IMR-90 (cell line): ENCODE results near the gene SPACDR. TPM values are rescaled to one million over a fixed set of nuclear protein-coding genes. Genes with fewer than 3 reads are reported as not detected.
A peak's percentile ranks its signal among the peaks of the same experiment; 100 is the strongest.

Source experiments
- ATAC-seq: fragments of 200-7000 bp; cut with Tn5 transposase; 2 replicates; pipeline ENCODE4 v1.9.1; 2020; ENCODE audit warnings: low read depth, mild to moderate bottlenecking, moderate library complexity
- BruUV-seq: library from RNA; stranded (reverse); fragments of 400-500 nt; replicated peaks from 2 replicates; lab custom pipeline; 2021; lab: Mats Ljungman, UMichigan
- CTCF ChIA-PET: fragments of 300-600 bp; formaldehyde crosslinking; extraction: SDS; loops from one replicate; lab custom pipeline; 2021; ENCODE audit warnings: antibody characterized with exemption; lab: Yijun Ruan, JAX
- POLR2A ChIA-PET: fragments of 300-600 bp; sonication (Branson Sonifier 250); formaldehyde crosslinking; loops from one replicate; lab custom pipeline; 2022; ENCODE audit warnings: antibody characterized with exemption; ENCODE audit not compliant: unreplicated experiment; lab: Charles Lee
- DNase-seq: peaks from one replicate; pipeline ENCODE4 v3.0.0; 2013
- H2AFZ ChIP-seq: replicated peaks from 2 replicates; pipeline ENCODE3; 2013; ENCODE audit warnings: low read length, mild to moderate bottlenecking; ENCODE audit not compliant: poor library complexity
- H2AK5ac ChIP-seq: 2 replicates; pipeline ENCODE4 v1.6.1; 2013; ENCODE audit warnings: low read depth, low read length, inconsistent platforms
- H2AK9ac ChIP-seq: replicated peaks from 2 replicates; pipeline ENCODE3; 2013; ENCODE audit warnings: mild to moderate bottlenecking, low read depth, low read length, moderate library complexity; ENCODE audit not compliant: poor library complexity
- H2BK120ac ChIP-seq: 2 replicates; pipeline ENCODE4 v1.6.1; 2013; ENCODE audit warnings: low read depth, low read length, inconsistent platforms
- H2BK15ac ChIP-seq: 3 replicates; pipeline ENCODE4 v1.6.1; 2013; ENCODE audit warnings: low read depth, low read length, inconsistent platforms
- H2BK20ac ChIP-seq: 2 replicates; pipeline ENCODE4 v1.6.1; 2013; ENCODE audit warnings: low read depth, mild to moderate bottlenecking, inconsistent platforms, low read length, moderate library complexity
- H2BK5ac ChIP-seq: 2 replicates; pipeline ENCODE4 v1.6.1; 2013; ENCODE audit warnings: mild to moderate bottlenecking, low read depth, low read length, inconsistent platforms; ENCODE audit not compliant: poor library complexity, severe bottlenecking
- H3K14ac ChIP-seq: replicated peaks from 2 replicates; pipeline ENCODE4 v1.6.1; 2013; ENCODE audit warnings: low read depth, low read length, inconsistent platforms
- H3K18ac ChIP-seq: 2 replicates; pipeline ENCODE4 v1.6.1; 2013; ENCODE audit warnings: low read depth, low read length, control low read depth
- H3K23ac ChIP-seq: 2 replicates; pipeline ENCODE4 v1.6.1; 2013; ENCODE audit warnings: low read depth, low read length, inconsistent platforms
- H3K27ac ChIP-seq: 2 replicates; pipeline ENCODE4 v1.5.1; 2013; ENCODE audit warnings: mild to moderate bottlenecking, control low read depth, low read length; ENCODE audit not compliant: insufficient read depth
- H3K27me3 ChIP-seq: 2 replicates; pipeline ENCODE4 v1.6.1; 2013; ENCODE audit warnings: low read length; ENCODE audit not compliant: control insufficient read depth, insufficient read depth
- H3K36me3 ChIP-seq: 2 replicates; pipeline ENCODE4 v1.6.1; 2013; ENCODE audit warnings: low read length, mixed read lengths; ENCODE audit not compliant: control insufficient read depth, insufficient read depth
- H3K4ac ChIP-seq: 2 replicates; pipeline ENCODE4 v1.6.1; 2013; ENCODE audit warnings: low read depth, low read length, inconsistent platforms
- H3K4me1 ChIP-seq: 2 replicates; pipeline ENCODE4 v1.6.1; 2013; ENCODE audit warnings: low read length, mixed read lengths; ENCODE audit not compliant: control insufficient read depth, insufficient read depth
- H3K4me2 ChIP-seq: 2 replicates; pipeline ENCODE4 v1.6.1; 2013; ENCODE audit warnings: low read depth, mild to moderate bottlenecking, control low read depth, low read length, moderate library complexity
- H3K4me3 ChIP-seq: 2 replicates; pipeline ENCODE4 v1.5.1; 2013; ENCODE audit warnings: low read depth, mild to moderate bottlenecking, control low read depth, low read length, moderate library complexity; ENCODE audit not compliant: insufficient read depth
- H3K56ac ChIP-seq: 2 replicates; pipeline ENCODE4 v1.6.1; 2013; ENCODE audit warnings: low read length, inconsistent platforms; ENCODE audit not compliant: insufficient read depth; ENCODE audit errors: extremely low read depth
- H3K79me1 ChIP-seq, 2 experiments: 2 replicates each; pipeline ENCODE4 v1.6.1; 2013; ENCODE audit warnings: low read length in 2 of 2, inconsistent platforms in 1 of 2, low read depth in 1 of 2
- H3K9ac ChIP-seq: 2 replicates; pipeline ENCODE4 v1.6.1; 2013; ENCODE audit warnings: low read depth, low read length, control low read depth
- H3K9me1 ChIP-seq: 2 replicates; pipeline ENCODE4 v1.6.1; 2013; ENCODE audit warnings: low read length, inconsistent platforms; ENCODE audit not compliant: insufficient read depth
- H3K9me3 ChIP-seq: 2 replicates; pipeline ENCODE4 v1.6.1; 2013; ENCODE audit warnings: low read length; ENCODE audit not compliant: control insufficient read depth, insufficient read depth
- H4K20me1 ChIP-seq: 2 replicates; pipeline ENCODE4 v1.6.1; 2013; ENCODE audit warnings: low read length, inconsistent platforms; ENCODE audit not compliant: insufficient read depth
- H4K5ac ChIP-seq: 2 replicates; pipeline ENCODE4 v1.6.1; 2013; ENCODE audit warnings: mild to moderate bottlenecking, low read depth, low read length, control low read depth
- H4K8ac ChIP-seq, 2 experiments: 2 replicates each; pipeline ENCODE4 v1.6.1; 2013; ENCODE audit warnings: low read depth in 2 of 2, low read length in 2 of 2, control low read depth in 1 of 2, inconsistent platforms in 1 of 2
- H4K91ac ChIP-seq: 2 replicates; pipeline ENCODE4 v1.6.1; 2013; ENCODE audit warnings: low read depth, low read length, inconsistent platforms; ENCODE audit not compliant: insufficient read depth
- CHD1 ChIP-seq: IDR thresholded peaks from 2 replicates; pipeline ENCODE4 v1.6.1; 2012; ENCODE audit warnings: low read depth, low read length, improper control_type of control experiment
- MXI1 ChIP-seq: IDR thresholded peaks from 2 replicates; pipeline ENCODE4 v1.6.1; 2012; ENCODE audit warnings: low read depth, mild to moderate bottlenecking, low read length, moderate library complexity, borderline replicate concordance
- NFE2L2 ChIP-seq: fragments of 150-350 bp; IDR thresholded peaks from 2 replicates; pipeline ENCODE4 v1.6.1; 2016; ENCODE audit warnings: low read depth, mild to moderate bottlenecking, low read length
- POLR2A ChIP-seq: IDR thresholded peaks from 2 replicates; pipeline ENCODE4 v1.6.1; 2012; ENCODE audit warnings: mild to moderate bottlenecking, low read depth, low read length
- RCOR1 ChIP-seq: IDR thresholded peaks from 2 replicates; pipeline ENCODE4 v1.6.1; 2012; ENCODE audit warnings: mild to moderate bottlenecking, low read length, improper control_type of control experiment; ENCODE audit not compliant: insufficient replicate concordance
- RFX5 ChIP-seq: IDR thresholded peaks from 2 replicates; pipeline ENCODE4 v1.8.0; 2012; ENCODE audit warnings: low read depth, mild to moderate bottlenecking, low read length, moderate library complexity
- WGBS, 2 experiments: methylation state at CpG; one replicate each; pipeline versions ENCODE4 v1.1.5 to v1.1.7; 2013; ENCODE audit warnings: missing lambda C conversion rate in 2 of 2; ENCODE audit not compliant: insufficient read length in 1 of 2; ENCODE audit errors: extremely low coverage in 2 of 2; 5-methylcytosine and 5-hydroxymethylcytosine counted together
- dilution Hi-C: fragments of 300-500 bp; cut with HindIII; formaldehyde crosslinking; loops from one replicate; pipeline ENCODE4 v1.14.3; 2018; ENCODE audit warnings: low sequenced_read_pairs; ENCODE audit not compliant: unreplicated experiment
- in situ Hi-C: fragments of 300-500 bp; cut with MboI; formaldehyde crosslinking; loops from 3 replicates; pipeline ENCODE4 v1.14.3; 2019; ENCODE audit warnings: low sequenced_read_pairs, inconsistent platforms, mixed read lengths
- intact Hi-C: fragments of 100-400 bp; cut with micrococcal nuclease; formaldehyde crosslinking; loops from 2 replicates; pipeline ENCODE4 v1.10.0; 2022
- polyA plus RNA-seq, 3 experiments: library from polyadenylated mRNA; depleted of rRNA; stranded (reverse); fragments of >200 nt; gene quantifications; 2 replicates each; pipeline ENCODE4 v1.2.3, GENCODE V29; 2012; ENCODE audit warnings: low replicate concordance in 1 of 3
- total RNA-seq: library from RNA; depleted of rRNA; stranded (reverse); fragments of >200 nt; gene quantifications from 2 replicates; pipeline ENCODE4 v1.2.3, GENCODE V29; 2012
- TF ChIP-seq, protein P1 (sequence below): fragments of 150-350 bp; IDR thresholded peaks from 2 replicates; pipeline ENCODE4 v1.6.1; 2016; ENCODE audit warnings: low read depth, mild to moderate bottlenecking, low read length, moderate library complexity, borderline replicate concordance

Gene SPACDR
- total and polyA plus RNA-seq, 2 of the 4 experiments (the other 2 are of a cell fraction): 0.54 to 2.1 TPM

DNA sequence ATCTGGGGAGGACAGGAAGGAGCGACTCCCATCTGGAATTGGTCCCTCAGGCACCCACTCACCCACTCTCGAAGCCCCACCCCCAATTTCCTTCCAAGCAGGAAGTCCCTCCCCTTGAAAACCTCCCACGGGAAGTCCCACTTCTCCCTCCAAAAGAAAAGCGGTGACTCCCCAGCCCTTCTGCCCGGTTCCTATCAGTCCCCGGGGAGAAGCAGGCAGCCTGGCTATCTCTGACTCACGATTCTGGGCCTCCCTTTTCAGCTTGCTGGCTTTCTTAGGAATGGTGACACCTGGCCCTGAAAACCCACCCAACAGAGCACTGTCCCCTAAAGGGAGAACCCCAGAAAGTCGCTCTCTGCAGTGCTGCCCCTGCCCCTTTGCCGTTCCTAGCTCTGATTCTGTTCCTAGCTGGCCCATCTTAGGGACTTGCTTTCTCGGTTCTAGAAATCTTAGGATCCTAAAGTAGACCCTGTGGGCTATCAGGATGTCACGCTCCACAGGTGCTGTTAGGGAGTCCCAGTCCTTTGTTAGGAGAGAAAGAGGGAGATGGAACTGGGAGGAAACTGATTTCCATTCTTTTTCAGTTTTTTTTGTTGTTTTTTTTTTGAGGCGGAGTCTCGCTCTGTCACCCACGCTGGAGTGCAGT lies 8.9 kb upstream of the SPACDR start:
- H3K23ac ChIP-seq: no peak overlapping the region
- no peak overlapping the region for H3K4me2 ChIP-seq
- no peak overlapping the region for H3K4me3 ChIP-seq
- BruUV-seq: no TSS peak
- no peaks in the 10 kb centered on the region for H3K27me3 ChIP-seq
- H2AK9ac ChIP-seq: no peak overlapping the region
- no peak overlapping the region for H2BK5ac ChIP-seq
- no peak overlapping the region for H3K56ac ChIP-seq
- in situ Hi-C loops (loop anchor here (5.0 to 25.0 kb wide), 3 partner anchors 89 to 389 kb away; partner anchors contain the start of genes GNB2, SLC12A9 and TRIP6), intact Hi-C loops (no loop called here), dilution Hi-C loops (no loop called here)
- no peaks in the 10 kb centered on the region for H3K9me1 ChIP-seq
- H2BK15ac ChIP-seq: no peak overlapping the region
- H3K4ac ChIP-seq: no peak overlapping the region
- WGBS, 2 experiments: 67% methylated on average over 7 of the region's 14 CpGs; no CpG with 5 or more reads in 1 of the 2 experiments
- DNase-seq (peak; percentile 60), ATAC-seq (no peak)
- H3K9ac ChIP-seq: no peak overlapping the region
- POLR2A ChIA-PET: no interaction called here
- no peak overlapping the region for H4K5ac ChIP-seq
- H4K20me1 ChIP-seq: peaks cover 40% of the 10 kb centered on the region
- CTCF ChIA-PET: no interaction called here
- no peak overlapping the region for H4K91ac ChIP-seq
- no peak overlapping the region for H2AK5ac ChIP-seq
- H2BK20ac ChIP-seq: no peak overlapping the region
- no peak overlapping the region for H2BK120ac ChIP-seq
- no peak overlapping the region for H2AFZ ChIP-seq
- H3K14ac ChIP-seq: no peak overlapping the region
- no peak overlapping the region; a peak in 2 of 4 replicates for H4K8ac ChIP-seq
- no peak overlapping the region for H3K27ac ChIP-seq
- peaks cover 41% of the 10 kb centered on the region; the same call in 1 of the 2 replicates for H3K36me3 ChIP-seq
- no peaks in the 10 kb centered on the region for H3K9me3 ChIP-seq
- H3K4me1 ChIP-seq: peaks cover 19% of the 10 kb centered on the region
- TF ChIP-seq RFX5 (no peak), NFE2L2 (no peak), CHD1 (no peak), POLR2A (no peak), RCOR1 (no peak), MXI1 (no peak)
- TF ChIP-seq, protein P1, sequence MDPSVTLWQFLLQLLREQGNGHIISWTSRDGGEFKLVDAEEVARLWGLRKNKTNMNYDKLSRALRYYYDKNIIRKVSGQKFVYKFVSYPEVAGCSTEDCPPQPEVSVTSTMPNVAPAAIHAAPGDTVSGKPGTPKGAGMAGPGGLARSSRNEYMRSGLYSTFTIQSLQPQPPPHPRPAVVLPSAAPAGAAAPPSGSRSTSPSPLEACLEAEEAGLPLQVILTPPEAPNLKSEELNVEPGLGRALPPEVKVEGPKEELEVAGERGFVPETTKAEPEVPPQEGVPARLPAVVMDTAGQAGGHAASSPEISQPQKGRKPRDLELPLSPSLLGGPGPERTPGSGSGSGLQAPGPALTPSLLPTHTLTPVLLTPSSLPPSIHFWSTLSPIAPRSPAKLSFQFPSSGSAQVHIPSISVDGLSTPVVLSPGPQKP: no peak
- no peak overlapping the region for H3K18ac ChIP-seq
- H3K79me1 ChIP-seq: peaks cover 27 to 59% of the 10 kb centered on the region in 2 experiments; a peak in 3 of 4 replicates
